WI38 (cell line): ENCODE data around the gene MYCBPAP.
"Not testable (repeated sequence)": the region's sequence is repeated elsewhere in the genome, so short reads cannot be mapped to it uniquely, and the experiment has no call there.

Experiments used
- H3K4me3 ChIP-seq: 2 replicates; pipeline ENCODE4 v1.5.1; 2011; ENCODE audit warnings: low read depth, mild to moderate bottlenecking, control low read depth, low read length
- TF ChIP-seq, protein P1 (sequence below): IDR thresholded peaks from 2 replicates; pipeline ENCODE4 v1.5.1; 2012; ENCODE audit warnings: low read depth, mild to moderate bottlenecking, control low read depth, low read length

Gene MYCBPAP

DNA sequence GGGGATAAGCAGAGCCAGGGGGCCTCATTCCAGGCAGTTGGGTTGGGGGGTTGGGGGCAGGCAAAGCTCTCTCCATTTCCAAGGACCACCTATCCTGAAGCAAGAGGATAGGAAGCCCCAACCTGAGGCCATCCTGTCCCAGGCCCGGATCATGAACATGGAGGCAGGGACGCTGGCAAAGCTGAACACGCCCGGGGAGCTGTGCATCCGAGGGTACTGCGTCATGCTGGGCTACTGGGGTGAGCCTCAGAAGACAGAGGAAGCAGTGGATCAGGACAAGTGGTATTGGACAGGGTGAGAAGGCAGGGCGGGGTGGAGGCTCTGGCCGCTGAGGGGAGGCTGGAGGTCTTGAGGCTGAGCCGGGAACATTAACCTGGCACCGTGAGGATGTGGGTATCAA, 36.0 kb upstream of the MYCBPAP start:
- TF ChIP-seq, protein P1, sequence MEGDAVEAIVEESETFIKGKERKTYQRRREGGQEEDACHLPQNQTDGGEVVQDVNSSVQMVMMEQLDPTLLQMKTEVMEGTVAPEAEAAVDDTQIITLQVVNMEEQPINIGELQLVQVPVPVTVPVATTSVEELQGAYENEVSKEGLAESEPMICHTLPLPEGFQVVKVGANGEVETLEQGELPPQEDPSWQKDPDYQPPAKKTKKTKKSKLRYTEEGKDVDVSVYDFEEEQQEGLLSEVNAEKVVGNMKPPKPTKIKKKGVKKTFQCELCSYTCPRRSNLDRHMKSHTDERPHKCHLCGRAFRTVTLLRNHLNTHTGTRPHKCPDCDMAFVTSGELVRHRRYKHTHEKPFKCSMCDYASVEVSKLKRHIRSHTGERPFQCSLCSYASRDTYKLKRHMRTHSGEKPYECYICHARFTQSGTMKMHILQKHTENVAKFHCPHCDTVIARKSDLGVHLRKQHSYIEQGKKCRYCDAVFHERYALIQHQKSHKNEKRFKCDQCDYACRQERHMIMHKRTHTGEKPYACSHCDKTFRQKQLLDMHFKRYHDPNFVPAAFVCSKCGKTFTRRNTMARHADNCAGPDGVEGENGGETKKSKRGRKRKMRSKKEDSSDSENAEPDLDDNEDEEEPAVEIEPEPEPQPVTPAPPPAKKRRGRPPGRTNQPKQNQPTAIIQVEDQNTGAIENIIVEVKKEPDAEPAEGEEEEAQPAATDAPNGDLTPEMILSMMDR: no peak
- H3K4me3 ChIP-seq: no peak overlapping the region

DNA sequence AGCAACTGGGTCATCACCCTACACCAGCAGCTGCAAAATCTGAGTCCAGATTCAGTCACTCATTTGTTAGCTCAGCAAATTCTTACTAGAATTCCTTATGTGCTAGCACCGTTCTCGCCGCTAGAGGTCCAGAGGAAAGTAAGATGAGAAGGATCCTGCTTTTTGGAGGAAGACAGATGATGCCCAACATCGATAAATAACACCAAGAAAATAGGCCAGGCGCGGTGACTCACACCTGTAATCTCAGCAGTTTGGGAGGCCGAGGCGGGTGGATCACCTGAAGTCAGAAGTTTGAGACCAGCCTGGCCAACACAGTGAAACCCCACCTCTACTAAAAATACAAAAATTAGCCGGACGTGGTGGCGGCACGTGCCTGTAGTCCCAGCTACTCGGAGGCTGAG, 35.5 kb upstream of the MYCBPAP start:
- TF ChIP-seq, protein P1: peak; percentile 35

DNA sequence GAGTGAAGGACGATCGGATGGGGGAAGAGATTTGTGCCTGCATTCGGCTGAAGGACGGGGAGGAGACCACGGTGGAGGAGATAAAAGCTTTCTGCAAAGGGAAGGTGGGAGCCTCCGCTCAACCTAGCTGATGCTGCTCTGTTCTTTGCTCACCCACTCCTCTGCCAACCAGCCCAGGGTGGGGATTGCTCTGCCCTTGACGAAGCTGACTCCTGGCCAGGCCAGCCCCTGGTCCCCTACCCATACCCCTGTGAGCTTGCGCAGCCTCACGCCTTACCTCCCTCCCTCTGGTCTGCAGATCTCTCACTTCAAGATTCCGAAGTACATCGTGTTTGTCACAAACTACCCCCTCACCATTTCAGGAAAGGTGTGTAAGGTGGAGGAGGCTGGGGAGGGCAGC, 34.3 kb upstream of the MYCBPAP start:
- no peak overlapping the region for H3K4me3 ChIP-seq
- TF ChIP-seq, protein P1: no peak

More for the DNA sequence above, 35.5 kb upstream of the MYCBPAP start:
- H3K4me3 ChIP-seq: not testable (repeated sequence)

DNA sequence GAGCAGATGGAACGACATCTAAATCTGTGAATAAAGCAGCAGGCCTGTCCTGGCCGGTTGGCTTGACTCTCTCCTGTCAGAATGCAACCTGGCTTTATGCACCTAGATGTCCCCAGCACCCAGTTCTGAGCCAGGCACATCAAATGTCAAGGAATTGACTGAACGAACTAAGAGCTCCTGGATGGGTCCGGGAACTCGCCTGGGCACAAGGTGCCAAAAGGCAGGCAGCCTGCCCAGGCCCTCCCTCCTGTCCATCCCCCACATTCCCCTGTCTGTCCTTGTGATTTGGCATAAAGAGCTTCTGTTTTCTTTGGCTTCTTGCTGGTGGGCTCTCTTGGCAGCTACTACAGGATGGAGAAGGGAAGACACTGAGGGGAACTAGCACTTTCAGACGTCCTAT, 33.7 kb upstream of the MYCBPAP start:
- H3K4me3 ChIP-seq: no peak overlapping the region
- TF ChIP-seq, protein P1: no peak

DNA sequence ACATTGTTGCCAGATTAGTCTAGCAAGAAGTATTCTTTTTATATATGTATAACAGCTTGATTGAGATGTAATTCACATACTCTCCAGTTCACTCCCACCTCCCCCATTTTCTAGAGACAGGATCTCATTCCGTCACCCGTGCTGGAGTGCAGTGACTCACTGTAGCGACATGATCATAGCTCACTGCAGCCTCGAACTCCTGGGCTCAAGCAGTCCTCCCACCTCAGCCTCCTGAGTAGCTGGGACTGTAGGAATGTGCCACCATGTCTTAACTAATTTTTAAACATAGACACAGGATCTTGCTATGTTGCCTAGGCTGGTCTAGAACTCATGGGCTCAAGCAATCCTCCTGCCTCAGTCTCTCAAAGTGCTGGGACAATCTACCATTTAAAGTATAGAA, 32.9 kb upstream of the MYCBPAP start:
- TF ChIP-seq, protein P1: no peak
- H3K4me3 ChIP-seq: no peak overlapping the region

DNA sequence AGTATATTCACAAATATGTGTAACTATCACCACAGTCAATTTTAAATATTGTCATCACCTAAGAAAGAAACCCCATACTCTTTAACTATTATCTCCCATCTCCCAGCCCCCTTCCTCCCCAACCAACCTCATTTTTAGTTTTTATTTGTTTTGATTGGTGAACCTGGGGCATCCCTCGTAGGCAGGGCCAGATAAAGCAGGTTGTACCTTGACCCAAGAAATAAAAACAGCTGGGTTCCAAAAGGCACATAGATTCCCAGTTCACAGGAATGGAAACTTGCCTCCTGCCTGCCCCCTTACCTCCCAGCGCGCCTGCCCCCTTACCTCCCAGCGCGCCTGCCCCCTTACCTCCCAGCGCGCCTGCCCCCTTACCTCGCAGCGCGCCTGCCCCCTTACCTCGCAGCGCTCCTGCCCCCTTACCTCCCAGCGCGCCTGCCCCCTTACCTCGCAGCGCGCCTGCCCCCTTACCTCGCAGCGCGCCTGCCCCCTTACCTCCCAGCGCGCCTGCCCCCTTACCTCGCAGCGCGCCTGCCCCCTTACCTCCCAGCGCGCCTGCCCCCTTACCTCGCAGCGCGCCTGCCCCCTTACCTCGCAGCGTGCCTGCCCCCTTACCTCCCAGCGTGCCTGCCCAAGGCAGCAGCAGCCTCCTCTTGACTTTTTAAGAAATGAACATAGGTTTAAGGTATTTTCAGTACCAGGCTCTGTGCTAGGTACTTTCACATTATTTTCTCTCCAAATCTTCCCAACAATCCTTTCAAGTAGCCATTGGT, 32.3 kb upstream of the MYCBPAP start:
- H3K4me3 ChIP-seq: not testable (repeated sequence)

DNA sequence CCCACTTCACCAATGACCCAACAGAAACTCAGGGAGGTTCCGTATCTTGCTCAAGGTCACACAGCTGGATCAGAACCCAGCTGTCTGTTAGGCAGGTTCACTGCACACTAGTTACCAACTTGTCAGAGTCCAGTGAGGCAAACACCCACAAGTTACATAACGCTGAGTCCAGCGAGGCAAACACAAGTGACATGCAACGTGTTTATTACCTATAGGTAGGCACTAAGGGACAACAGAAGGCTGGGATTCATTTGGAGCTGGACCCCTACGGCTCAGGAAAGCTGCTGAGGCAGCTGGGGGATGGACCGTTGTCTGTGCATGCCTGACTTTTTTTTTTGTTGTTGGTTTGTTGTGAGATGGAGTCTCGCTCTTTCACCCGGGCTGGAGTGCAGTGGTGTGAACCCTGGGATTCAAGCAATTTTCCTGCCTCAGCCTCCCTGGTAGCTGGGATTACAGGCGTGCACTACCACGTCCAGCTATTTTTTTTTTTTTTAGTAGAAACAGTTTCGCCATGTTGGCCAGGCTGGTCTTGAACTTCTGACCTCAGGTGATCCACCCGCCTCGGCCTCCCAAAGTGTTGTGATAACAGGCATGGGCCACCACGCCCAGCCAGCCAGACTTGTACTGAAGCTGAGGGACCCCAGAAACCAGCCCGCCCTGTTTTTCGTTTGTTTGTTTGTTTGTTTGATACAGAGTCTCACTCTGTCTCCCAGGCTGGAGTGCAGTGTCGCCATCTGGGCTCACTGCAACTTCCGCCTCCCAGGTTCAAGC, 31.5 kb upstream of the MYCBPAP start:
- no peak overlapping the region for H3K4me3 ChIP-seq
- TF ChIP-seq, protein P1: no peak
